Measurements from ENCODE around the gene CEP112. TPM values are rescaled to one million over a fixed set of nuclear protein-coding genes. Genes with fewer than 3 reads are reported as not detected.

Gene CEP112
- total and polyA plus RNA-seq, 4 donors: 1.1 to 4.9 (median 1.4) TPM

- Histone ChIP-seq H3K27me3 (ENCODE audit: control insufficient read depth in 4 of 4, insufficient read depth in 4 of 4, low read length in 3 of 4) (no peaks in the 10 kb centered on the region), H3K9me3 (ENCODE audit: control insufficient read depth in 4 of 4, low read length in 3 of 4) (no peaks in the 10 kb centered on the region), H3K4me3 (ENCODE audit: low read depth in 1 of 3, low read length in 3 of 3) (no peak overlapping the region), H3K4me1 (ENCODE audit: control insufficient read depth in 4 of 4, insufficient read depth in 4 of 4, low read length in 3 of 4) (no peaks in the 10 kb centered on the region), H3K36me3 (ENCODE audit: control insufficient read depth in 4 of 4, insufficient read depth in 3 of 4, low read depth in 1 of 4, low read length in 3 of 4) (peaks cover 0 to 2% (median 0%) of the 10 kb centered on the region in 4 donors), H3K9ac (ENCODE audit: low read depth in 1 of 2, low read length in 2 of 2) (no peak overlapping the region), H3K27ac (ENCODE audit: low read depth in 1 of 2, low read length in 2 of 2) (no peak overlapping the region)
- DNase-seq (ENCODE audit: low spot score): no peak
- no peak for TF ChIP-seq YY1 (IDR thresholded peaks at IDR 0.05)
- TF ChIP-seq FOXA2 (IDR thresholded peaks at IDR 0.05): no peak
- no peak for TF ChIP-seq ATF3 (IDR thresholded peaks at IDR 0.05)
- TF ChIP-seq RXRA (IDR thresholded peaks at IDR 0.05): no peak
- TF ChIP-seq MAX (IDR thresholded peaks at IDR 0.05): no peak
- TF ChIP-seq GABPA (IDR thresholded peaks at IDR 0.05 in 1 of 2, conservative IDR thresholded peaks at IDR 0.05 in 1 of 2): no peak
- TF ChIP-seq, protein P1, sequence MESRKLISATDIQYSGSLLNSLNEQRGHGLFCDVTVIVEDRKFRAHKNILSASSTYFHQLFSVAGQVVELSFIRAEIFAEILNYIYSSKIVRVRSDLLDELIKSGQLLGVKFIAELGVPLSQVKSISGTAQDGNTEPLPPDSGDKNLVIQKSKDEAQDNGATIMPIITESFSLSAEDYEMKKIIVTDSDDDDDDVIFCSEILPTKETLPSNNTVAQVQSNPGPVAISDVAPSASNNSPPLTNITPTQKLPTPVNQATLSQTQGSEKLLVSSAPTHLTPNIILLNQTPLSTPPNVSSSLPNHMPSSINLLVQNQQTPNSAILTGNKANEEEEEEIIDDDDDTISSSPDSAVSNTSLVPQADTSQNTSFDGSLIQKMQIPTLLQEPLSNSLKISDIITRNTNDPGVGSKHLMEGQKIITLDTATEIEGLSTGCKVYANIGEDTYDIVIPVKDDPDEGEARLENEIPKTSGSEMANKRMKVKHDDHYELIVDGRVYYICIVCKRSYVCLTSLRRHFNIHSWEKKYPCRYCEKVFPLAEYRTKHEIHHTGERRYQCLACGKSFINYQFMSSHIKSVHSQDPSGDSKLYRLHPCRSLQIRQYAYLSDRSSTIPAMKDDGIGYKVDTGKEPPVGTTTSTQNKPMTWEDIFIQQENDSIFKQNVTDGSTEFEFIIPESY (IDR thresholded peaks at IDR 0.05): no peak
- TF ChIP-seq FOXA1 (IDR thresholded peaks at IDR 0.05): no peak
- no peak for TF ChIP-seq JUND (IDR thresholded peaks at IDR 0.05)
- no peak for TF ChIP-seq NR2F2 (IDR thresholded peaks at IDR 0.05)
- no peak for TF ChIP-seq CTCF (IDR thresholded peaks at IDR 0.05; ENCODE audit: low read depth, low read length, missing input control)
- no peak for TF ChIP-seq REST (IDR thresholded peaks at IDR 0.05)
- TF ChIP-seq HNF4A (conservative IDR thresholded peaks at IDR 0.05): no peak
- TF ChIP-seq RAD21 (IDR thresholded peaks at IDR 0.05): no peak
- no peak for TF ChIP-seq HNF4G (IDR thresholded peaks at IDR 0.05)
- no peak for TF ChIP-seq EGR1 (IDR thresholded peaks at IDR 0.05; ENCODE audit: low read depth in 2 of 2)
- TF ChIP-seq SP1 (IDR thresholded peaks at IDR 0.05): no peak
- TF ChIP-seq TAF1 (conservative IDR thresholded peaks at IDR 0.05): no peak
Measured at GRCh38 chr17:66183529-66183928, 8.4 kb downstream of the CEP112 start.

Data from liver (tissue), 9 donors.